ENCODE measurements around the gene SLC15A4.

SLC15A4 gene

GRCh38 chr12:128830505-128830893 is 6.7 kb upstream of the SLC15A4 start:
- H3K79me2 ChIP-seq (ENCODE audit: low read length), result no peaks in the 10 kb centered on the region
- peak overlapping the region; percentile 73 for H3K9ac ChIP-seq (ENCODE audit: low read length)
- H3K4me1 ChIP-seq (ENCODE audit: low read length), result peaks cover 31% of the 10 kb centered on the region
- H3K4me3 ChIP-seq (ENCODE audit: low read length), result peak overlapping the region; percentile 65
- H3K9me3 ChIP-seq (ENCODE audit: insufficient read depth, low read length), result peaks cover 6% of the 10 kb centered on the region
- peak overlapping the region; percentile 93 for H3K4me2 ChIP-seq (ENCODE audit: low read length)
- H3K36me3 ChIP-seq (replicated peaks; ENCODE audit: low read depth, low read length), result peaks cover 14% of the 10 kb centered on the region
- peak overlapping the region; percentile 98 for H3K27ac ChIP-seq (ENCODE audit: low read length)
- H2AFZ ChIP-seq (ENCODE audit: low read depth, low read length), result no peak overlapping the region
- H3K27me3 ChIP-seq (ENCODE audit: low read depth, low read length), result no peaks in the 10 kb centered on the region
- 0 out of 2 replicates have a peak, but pooled peaks cover 2% of the 10 kb centered on the region for H4K20me1 ChIP-seq (ENCODE audit: insufficient read depth, low read length)
- no peak for TF ChIP-seq CTCF (IDR thresholded peaks at IDR 0.05; ENCODE audit: low read depth, low read length)
- TF ChIP-seq EZH2phosphoT487 (IDR thresholded peaks at IDR 0.05; ENCODE audit: low read depth), result peak; percentile 89; the same call in 1 of the 2 replicates

GRCh38 chr12:128829861-128830504 is 6.2 kb upstream of the SLC15A4 start:
- peak overlapping the region; percentile 65 for H3K4me3 ChIP-seq (ENCODE audit: low read length)
- H3K9me3 ChIP-seq (ENCODE audit: insufficient read depth, low read length), result peaks cover 6% of the 10 kb centered on the region
- H3K4me1 ChIP-seq (ENCODE audit: low read length), result peaks cover 32% of the 10 kb centered on the region
- H3K36me3 ChIP-seq (replicated peaks; ENCODE audit: low read depth, low read length), result peaks cover 14% of the 10 kb centered on the region
- peak overlapping the region; percentile 73 for H3K9ac ChIP-seq (ENCODE audit: low read length)
- 0 out of 2 replicates have a peak, but pooled peaks cover under 1% of the 10 kb centered on the region for H3K79me2 ChIP-seq (ENCODE audit: low read length)
- no peaks in the 10 kb centered on the region for H3K27me3 ChIP-seq (ENCODE audit: low read depth, low read length)
- H2AFZ ChIP-seq (ENCODE audit: low read depth, low read length), result no peak overlapping the region
- H3K27ac ChIP-seq (ENCODE audit: low read length), result peak overlapping the region; percentile 98
- no peak for TF ChIP-seq CTCF (IDR thresholded peaks at IDR 0.05; ENCODE audit: low read depth, low read length)
- no peak for TF ChIP-seq EZH2phosphoT487 (IDR thresholded peaks at IDR 0.05; ENCODE audit: low read depth)
- 0 out of 2 replicates have a peak, but pooled peaks cover 2% of the 10 kb centered on the region for H4K20me1 ChIP-seq (ENCODE audit: insufficient read depth, low read length)
- H3K4me2 ChIP-seq (ENCODE audit: low read length), result peak overlapping the region; percentile 93

GRCh38 chr12:128827724-128828123 is 4.0 kb upstream of the SLC15A4 start:
- Histone ChIP-seq H3K27me3 (ENCODE audit: low read depth, low read length) (no peaks in the 10 kb centered on the region), H3K9ac (ENCODE audit: low read length) (no peak overlapping the region), H3K4me1 (ENCODE audit: low read length) (peaks cover 37% of the 10 kb centered on the region), H4K20me1 (ENCODE audit: insufficient read depth, low read length) (0 out of 2 replicates have a peak, but pooled peaks cover 2% of the 10 kb centered on the region), H3K4me2 (ENCODE audit: low read length) (no peak overlapping the region), H2AFZ (ENCODE audit: low read depth, low read length) (no peak overlapping the region), H3K27ac (ENCODE audit: low read length) (no peak overlapping the region), H3K79me2 (ENCODE audit: low read length) (peaks cover 20% of the 10 kb centered on the region), H3K36me3 (replicated peaks; ENCODE audit: low read depth, low read length) (peaks cover 14% of the 10 kb centered on the region), H3K9me3 (ENCODE audit: insufficient read depth, low read length) (peaks cover 6% of the 10 kb centered on the region), H3K4me3 (ENCODE audit: low read length) (no peak overlapping the region)
- no peak for TF ChIP-seq EZH2phosphoT487 (IDR thresholded peaks at IDR 0.05; ENCODE audit: low read depth)
- no peak for TF ChIP-seq CTCF (IDR thresholded peaks at IDR 0.05; ENCODE audit: low read depth, low read length)

- Histone ChIP-seq H3K4me3 (ENCODE audit: low read length) (no peak overlapping the region), H3K4me2 (ENCODE audit: low read length) (no peak overlapping the region), H3K9ac (ENCODE audit: low read length) (no peak overlapping the region), H3K27ac (ENCODE audit: low read length) (no peak overlapping the region), H3K27me3 (ENCODE audit: low read depth, low read length) (no peaks in the 10 kb centered on the region), H3K79me2 (ENCODE audit: low read length) (peaks cover 39% of the 10 kb centered on the region), H2AFZ (ENCODE audit: low read depth, low read length) (no peak overlapping the region), H3K4me1 (ENCODE audit: low read length) (peaks cover 38% of the 10 kb centered on the region), H3K9me3 (ENCODE audit: insufficient read depth, low read length) (peaks cover 6% of the 10 kb centered on the region), H3K36me3 (replicated peaks; ENCODE audit: low read depth, low read length) (peaks cover 17% of the 10 kb centered on the region), H4K20me1 (ENCODE audit: insufficient read depth, low read length) (0 out of 2 replicates have a peak, but pooled peaks cover 2% of the 10 kb centered on the region)
- TF ChIP-seq EZH2phosphoT487 (IDR thresholded peaks at IDR 0.05; ENCODE audit: low read depth), result no peak
- TF ChIP-seq CTCF (IDR thresholded peaks at IDR 0.05; ENCODE audit: low read depth, low read length), result no peak
Observed at GRCh38 chr12:128825835-128826234, 2.1 kb upstream of the SLC15A4 start.

All from OCI-LY3 (cell line).